Heart right ventricle (tissue), 16 donors: Measurements from ENCODE around the gene CMIP. TPM values are rescaled to one million over a fixed set of nuclear protein-coding genes. Genes with fewer than 3 reads are reported as not detected.

Experiments
- ATAC-seq, 8 donors: fragments of 200-7000 bp; cut with Tn5 transposase; one replicate each; pipeline ENCODE4 v1.9.1; 2020; ENCODE audit warnings: mild to moderate bottlenecking in 8 of 8, moderate library complexity in 8 of 8, moderate number of reproducible peaks in 1 of 8
- DNase-seq, 2 donors: peaks; one replicate each; pipeline ENCODE4 v3.0.0-alpha.2; 2020
- H3K27ac ChIP-seq, 10 donors: fragments of 200-600 bp; sonication (generic) in 2 of 10; one replicate each; pipeline versions ENCODE4 v1.5.0 to v1.8.0; 2020 to 2022; ENCODE audit warnings: mild to moderate bottlenecking in 3 of 10
- H3K27me3 ChIP-seq, 7 donors: fragments of 200-600 bp; one replicate each; pipeline ENCODE4 v1.8.0; 2021 to 2022; ENCODE audit warnings: mild to moderate bottlenecking in 2 of 7
- H3K36me3 ChIP-seq, 9 donors: fragments of 200-600 bp; sonication (generic) in 1 of 9; one replicate each; pipeline versions ENCODE4 v1.5.0 to v1.8.0; 2020 to 2022; ENCODE audit warnings: mild to moderate bottlenecking in 2 of 9
- H3K4me1 ChIP-seq, 9 donors: fragments of 200-600 bp; sonication (generic) in 1 of 9; one replicate each; pipeline versions ENCODE4 v1.5.0 to v1.8.0; 2020 to 2022; ENCODE audit warnings: mild to moderate bottlenecking in 4 of 9
- H3K4me3 ChIP-seq, 10 donors: fragments of 200-600 bp; sonication (generic) in 2 of 10; one replicate each; pipeline versions ENCODE4 v1.5.0 to v1.8.0; 2020 to 2022; ENCODE audit warnings: mild to moderate bottlenecking in 7 of 10, moderate library complexity in 2 of 10
- H3K9me3 ChIP-seq, 11 donors: fragments of 200-600 bp in 10 of 11; sonication (generic) in 2 of 11; one replicate each; pipeline versions ENCODE4 v1.5.0 to v1.8.0; 2013 to 2022; ENCODE audit warnings: mild to moderate bottlenecking in 2 of 11, control low read depth in 1 of 11, moderate library complexity in 1 of 11
- CTCF ChIP-seq, 9 donors: fragments of 200-600 bp; sonication (generic) in 2 of 9; IDR thresholded peaks; one replicate each; pipeline versions ENCODE4 v1.5.0 to v1.8.0; 2021 to 2022; ENCODE audit warnings: antibody characterized with exemption in 9 of 9, mild to moderate bottlenecking in 5 of 9, moderate library complexity in 1 of 9
- WGBS, 2 donors: extraction: QIAGEN DNeasy Blood & Tissue Kit; methylation state at CpG; one replicate each; pipeline ENCODE4 v1.1.7; 2013; ENCODE audit warnings: inconsistent platforms in 1 of 2; 5-methylcytosine and 5-hydroxymethylcytosine counted together
- intact Hi-C, 10 donors: fragments of 100-400 bp; cut with DNase I; formaldehyde crosslinking; loops; one replicate each; pipeline versions ENCODE4 v1.11.1 to v1.14.2; 2022
- polyA plus RNA-seq, 2 donors: library from polyadenylated mRNA; stranded (reverse); fragments of 200-250 nt; gene quantifications; one replicate each; pipeline ENCODE4 v1.2.3, GENCODE V29; 2013
- total RNA-seq, 10 donors: library from RNA; stranded (reverse); fragmentation: NEBNext Ultra II Directional in 3 of 10; extraction: Animal tissue kit (Norgen Biotek cat#: 25700) in 3 of 10; gene quantifications; one replicate each; pipeline versions ENCODE4 v1.2.1 to v1.2.4, GENCODE V29; 2021 to 2023
- donor health status: Arrhythmogenic right ventricular cardiomyopathy.
- donor health status: ischemic (EF 13 %, LVEDD 7.1; RV severe dilation, severe dysfunction).
- donor health status: healthy with polysubstance abuse.
- donor health status: DM: no; HTN: yes; CAD: no.
- donor health status: DM: no; HTN: no; CAD: no.
- donor health status: ischemic (EF 25% LVEDD 6.9; RV normal size, moderate dysfunction).
- donor health status: ischemic (EF 25% LVEDD 5.7; RV mildly dilated, moderate dysfunction).
- donor health status: healthy.
- donor health status: DM: yes; HTN: yes; CAD: no.
- donor health status: Ischemic cardiomyopathy.
- donor health status: ischemic (EF 35%, LVEDD 5.7; RV mildly dilated, moderate dysfunction).
- donor health status: nonischemic (EF 11% LVEDD 7.7; RV severe dilation, severe dysfunction).
- donor health status: DM: yes; HTN: yes; CAD: no.
- donor health status: PGD.
- donor health status: ischemic (EF 29% LVEDD 5.4; RV normal size, mild dysfunction).
- donor health status: nonischemic (EF 23%, LVEDD 6.1; RV moderate dilation, normal function).

The CMIP gene
- total and polyA plus RNA-seq, 12 donors: 5.4 to 32.8 (median 13.0) TPM

- no peak overlapping the region for H3K4me3 ChIP-seq
- ATAC-seq: no peak
- peak overlapping the region in 3 of 10 donors; percentile 57 to 86 (median 78) for H3K27ac ChIP-seq
- TF ChIP-seq CTCF (IDR thresholded peaks at IDR 0.05): no peak
- DNase-seq: no peak
- H3K36me3 ChIP-seq: peaks cover 0 to 47% (median 0%) of the 10 kb centered on the region in 9 donors
- H3K27me3 ChIP-seq: no peaks in the 10 kb centered on the region
- H3K4me1 ChIP-seq: peaks cover 18 to 78% (median 70%) of the 10 kb centered on the region in 9 donors
- 85 to 87% methylated on average over 13 of the region's 13 CpGs for WGBS, 2 donors
- no peaks in the 10 kb centered on the region for H3K9me3 ChIP-seq
- intact Hi-C loops: loop anchor here in 5 of 10 donors (5.0 to 10.0 kb wide), 3 partner anchors 62 to 209 kb away; partner anchors contain the start of gene CMIP (in 2 of the 5)
These were observed 169.6 kb downstream of the CMIP start for GRCh38 chr16:81614171-81614570.

- WGBS, 2 donors: 95 to 98% methylated on average over 6 of the region's 6 CpGs
- H3K27me3 ChIP-seq: no peaks in the 10 kb centered on the region
- no peak for TF ChIP-seq CTCF (IDR thresholded peaks at IDR 0.05)
- DNase-seq: no peak
- no peak overlapping the region for H3K4me3 ChIP-seq
- peaks cover 18 to 72% (median 63%) of the 10 kb centered on the region in 9 donors for H3K4me1 ChIP-seq
- H3K9me3 ChIP-seq: no peaks in the 10 kb centered on the region
- intact Hi-C loops: loop anchor here in 5 of 10 donors (5.0 to 10.0 kb wide), 3 partner anchors 63 to 210 kb away; partner anchors contain the start of gene CMIP (in 2 of the 5)
- no peak overlapping the region for H3K27ac ChIP-seq
- peaks cover 0 to 45% (median 0%) of the 10 kb centered on the region in 9 donors for H3K36me3 ChIP-seq
- ATAC-seq: no peak
These were observed 170.2 kb downstream of the CMIP start for GRCh38 chr16:81614654-81615359.

GRCh38 chr16:81615411-81615810 is 170.8 kb downstream of the CMIP start:
- no peak for TF ChIP-seq CTCF (IDR thresholded peaks at IDR 0.05)
- Histone ChIP-seq H3K27ac (no peak overlapping the region), H3K27me3 (no peaks in the 10 kb centered on the region), H3K9me3 (no peaks in the 10 kb centered on the region), H3K4me3 (no peak overlapping the region), H3K4me1 (peaks cover 12 to 66% (median 57%) of the 10 kb centered on the region in 9 donors), H3K36me3 (peaks cover 0 to 49% (median 0%) of the 10 kb centered on the region in 9 donors)
- ATAC-seq (no peak), DNase-seq (no peak)
- WGBS, 2 donors: 96% methylated on average over 3 of the region's 3 CpGs
- intact Hi-C loops: loop anchor here in 4 of 10 donors (10.0 kb wide), 2 partner anchors 171 to 211 kb away; partner anchors contain the start of gene CMIP (in 2 of the 4)

- TF ChIP-seq CTCF (IDR thresholded peaks at IDR 0.05): no peak
- WGBS, 2 donors: 94 to 95% methylated on average over 14 of the region's 14 CpGs
- H3K9me3 ChIP-seq: no peaks in the 10 kb centered on the region
- no peaks in the 10 kb centered on the region for H3K27me3 ChIP-seq
- DNase-seq (no peak), ATAC-seq (no peak)
- H3K4me1 ChIP-seq: peaks cover 8 to 61% (median 55%) of the 10 kb centered on the region in 9 donors
- H3K36me3 ChIP-seq: peaks cover 0 to 47% (median 0%) of the 10 kb centered on the region in 9 donors
- no peak overlapping the region for H3K4me3 ChIP-seq
- intact Hi-C loops: loop anchor here in 4 of 10 donors (10.0 kb wide), 2 partner anchors 171 to 211 kb away; partner anchors contain the start of gene CMIP (in 2 of the 4)
- H3K27ac ChIP-seq: peak overlapping the region in 1 of 10 donors; percentile 81
These were observed 171.2 kb downstream of the CMIP start for GRCh38 chr16:81615833-81616232.
